ENCODE data around the gene CORO1C. TPM values are rescaled to one million over a fixed set of nuclear protein-coding genes. Genes with fewer than 3 reads are reported as not detected.
"Not testable (repeated sequence)": the region's sequence is repeated elsewhere in the genome, so short reads cannot be mapped to it uniquely, and the experiment has no call there.

Gene CORO1C
- total RNA-seq, 1 experiment from 2014 or later, result 14.9 TPM

GRCh38 chr12:108759924-108760323, 28.6 kb upstream of the CORO1C start:
- Histone ChIP-seq H3K9ac (ENCODE audit: low read length) (no peak overlapping the region), H3K4me1 (ENCODE audit: low read length) (no peaks in the 10 kb centered on the region)

DNA sequence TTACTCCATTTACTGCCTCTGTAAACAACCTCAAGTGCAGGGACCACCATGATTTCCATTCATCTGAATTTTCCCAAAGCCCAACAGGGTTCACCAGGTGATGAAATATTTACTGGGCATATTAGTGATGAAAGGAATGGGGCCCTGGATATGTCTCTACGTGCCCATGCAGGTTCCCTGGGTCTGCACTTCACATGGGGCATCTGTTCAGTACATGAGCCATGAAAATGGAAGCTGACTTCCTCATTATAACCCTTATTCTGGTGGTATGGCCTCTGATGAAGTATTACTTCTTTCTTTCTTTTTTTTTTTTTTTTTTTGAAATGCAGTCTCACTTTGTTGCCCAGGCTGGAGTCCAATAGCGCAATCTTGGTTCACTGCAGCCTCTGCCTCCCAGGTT, 26.5 kb upstream of the CORO1C start:
- no peaks in the 10 kb centered on the region for H3K27me3 ChIP-seq (ENCODE audit: low read length)
- no peak for DNase-seq
- H3K4me1 ChIP-seq (ENCODE audit: low read length), result no peaks in the 10 kb centered on the region
- no peak overlapping the region for H3K9ac ChIP-seq (ENCODE audit: low read length)
- no peak overlapping the region for H3K4me3 ChIP-seq (ENCODE audit: low read length)
- H3K79me2 ChIP-seq (ENCODE audit: low read length), result no peaks in the 10 kb centered on the region
- H3K9me3 ChIP-seq (ENCODE audit: low read length), result no peaks in the 10 kb centered on the region
- no peak overlapping the region for H3K4me2 ChIP-seq (ENCODE audit: low read depth, low read length, poor library complexity, severe bottlenecking)
- no peaks in the 10 kb centered on the region for H3K36me3 ChIP-seq (ENCODE audit: insufficient read depth, low read length)
- no peaks in the 10 kb centered on the region for H3K9me2 ChIP-seq (replicated peaks; ENCODE audit: insufficient read depth, low read length)
- no peak overlapping the region for H2AFZ ChIP-seq (ENCODE audit: low read length)
- H4K20me1 ChIP-seq (ENCODE audit: insufficient read depth, low read depth, low read length), result no peaks in the 10 kb centered on the region
- no peak overlapping the region for H3K27ac ChIP-seq (ENCODE audit: low read length)

More at GRCh38 chr12:108759924-108760323, 28.6 kb upstream of the CORO1C start:
- Histone ChIP-seq H3K4me2 (ENCODE audit: low read depth, low read length, poor library complexity, severe bottlenecking) (no peak overlapping the region), H3K9me3 (ENCODE audit: low read length) (no peaks in the 10 kb centered on the region), H3K9me2 (replicated peaks; ENCODE audit: insufficient read depth, low read length) (no peaks in the 10 kb centered on the region), H4K20me1 (ENCODE audit: insufficient read depth, low read depth, low read length) (no peaks in the 10 kb centered on the region), H3K27ac (ENCODE audit: low read length) (no peak overlapping the region), H3K27me3 (ENCODE audit: low read length) (no peaks in the 10 kb centered on the region), H3K36me3 (ENCODE audit: insufficient read depth, low read length) (no peaks in the 10 kb centered on the region), H3K79me2 (ENCODE audit: low read length) (no peaks in the 10 kb centered on the region), H2AFZ (ENCODE audit: low read length) (no peak overlapping the region), H3K4me3 (ENCODE audit: low read length) (no peak overlapping the region)
- DNase-seq, result no peak

DNA sequence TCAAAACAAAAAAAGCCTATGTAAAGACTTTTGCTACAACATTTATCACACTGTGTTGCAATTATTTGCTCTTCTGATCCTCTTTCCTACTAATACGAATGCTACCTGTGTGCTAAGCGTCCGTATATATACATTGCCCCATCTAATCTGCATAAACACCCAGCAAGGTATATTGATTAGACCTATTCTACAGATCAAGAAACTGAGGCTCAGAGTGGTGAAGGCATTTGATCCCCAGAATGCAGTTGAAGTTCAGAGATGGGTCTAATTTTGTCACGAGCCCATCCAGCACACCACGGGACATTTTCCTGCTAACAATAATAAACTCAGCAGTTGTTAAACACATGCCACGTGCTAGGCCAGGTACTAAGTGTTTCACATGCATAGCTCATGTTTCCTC, 25.1 kb upstream of the CORO1C start:
- Histone ChIP-seq H3K9me3 (ENCODE audit: low read length) (no peaks in the 10 kb centered on the region), H2AFZ (ENCODE audit: low read length) (no peak overlapping the region), H3K9ac (ENCODE audit: low read length) (no peak overlapping the region), H3K27me3 (ENCODE audit: low read length) (no peaks in the 10 kb centered on the region), H3K4me3 (ENCODE audit: low read length) (no peak overlapping the region), H3K27ac (ENCODE audit: low read length) (no peak overlapping the region), H3K36me3 (ENCODE audit: insufficient read depth, low read length) (no peaks in the 10 kb centered on the region), H3K9me2 (replicated peaks; ENCODE audit: insufficient read depth, low read length) (no peaks in the 10 kb centered on the region), H4K20me1 (ENCODE audit: insufficient read depth, low read depth, low read length) (no peaks in the 10 kb centered on the region), H3K4me1 (ENCODE audit: low read length) (no peaks in the 10 kb centered on the region), H3K79me2 (ENCODE audit: low read length) (no peaks in the 10 kb centered on the region), H3K4me2 (ENCODE audit: low read depth, low read length, poor library complexity, severe bottlenecking) (no peak overlapping the region)
- no peak for DNase-seq

DNA sequence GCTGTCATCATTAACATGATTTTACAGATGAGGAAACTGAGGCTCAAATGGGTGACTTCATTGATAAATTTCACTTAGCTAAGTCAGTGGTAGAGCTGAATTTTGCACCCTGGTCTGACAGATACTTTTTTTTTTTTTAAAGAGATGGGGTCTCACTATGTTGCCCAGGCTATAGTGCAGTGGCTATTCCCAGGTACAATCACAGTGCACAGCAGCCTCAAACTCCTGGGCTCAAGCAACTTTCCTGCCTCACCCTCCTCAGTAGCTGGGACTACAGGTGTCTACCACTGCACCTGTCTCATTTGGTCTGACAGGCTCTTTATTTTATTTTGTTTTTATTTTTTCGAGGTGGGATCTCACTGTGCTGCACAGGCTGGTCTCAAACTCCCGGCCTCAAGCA, 24.2 kb upstream of the CORO1C start:
- Histone ChIP-seq H3K27ac (ENCODE audit: low read length) (no peak overlapping the region), H3K79me2 (ENCODE audit: low read length) (no peaks in the 10 kb centered on the region), H4K20me1 (ENCODE audit: insufficient read depth, low read depth, low read length) (no peaks in the 10 kb centered on the region), H2AFZ (ENCODE audit: low read length) (no peak overlapping the region), H3K27me3 (ENCODE audit: low read length) (no peaks in the 10 kb centered on the region), H3K4me1 (ENCODE audit: low read length) (no peaks in the 10 kb centered on the region), H3K9ac (ENCODE audit: low read length) (no peak overlapping the region), H3K9me2 (replicated peaks; ENCODE audit: insufficient read depth, low read length) (no peaks in the 10 kb centered on the region), H3K4me3 (ENCODE audit: low read length) (no peak overlapping the region), H3K36me3 (ENCODE audit: insufficient read depth, low read length) (no peaks in the 10 kb centered on the region), H3K9me3 (ENCODE audit: low read length) (no peaks in the 10 kb centered on the region), H3K4me2 (ENCODE audit: low read depth, low read length, poor library complexity, severe bottlenecking) (no peak overlapping the region)
- DNase-seq, result no peak

- Histone ChIP-seq H3K27ac (ENCODE audit: low read length) (no peak overlapping the region), H3K4me2 (ENCODE audit: low read depth, low read length, poor library complexity, severe bottlenecking) (no peak overlapping the region), H3K9me3 (ENCODE audit: low read length) (no peaks in the 10 kb centered on the region), H3K36me3 (ENCODE audit: insufficient read depth, low read length) (no peaks in the 10 kb centered on the region), H4K20me1 (ENCODE audit: insufficient read depth, low read depth, low read length) (no peaks in the 10 kb centered on the region), H2AFZ (ENCODE audit: low read length) (no peak overlapping the region), H3K27me3 (ENCODE audit: low read length) (no peaks in the 10 kb centered on the region), H3K9ac (ENCODE audit: low read length) (no peak overlapping the region), H3K4me3 (ENCODE audit: low read length) (no peak overlapping the region), H3K9me2 (replicated peaks; ENCODE audit: insufficient read depth, low read length) (no peaks in the 10 kb centered on the region), H3K4me1 (ENCODE audit: low read length) (no peaks in the 10 kb centered on the region), H3K79me2 (ENCODE audit: low read length) (no peaks in the 10 kb centered on the region)
- no peak for DNase-seq
These were observed 22.7 kb upstream of the CORO1C start for GRCh38 chr12:108753976-108754375.

GRCh38 chr12:108752387-108752786, 21.1 kb upstream of the CORO1C start:
- Histone ChIP-seq H3K27ac (ENCODE audit: low read length) (no peak overlapping the region), H3K36me3 (ENCODE audit: insufficient read depth, low read length) (no peaks in the 10 kb centered on the region), H3K9me3 (ENCODE audit: low read length) (no peaks in the 10 kb centered on the region), H3K9me2 (replicated peaks; ENCODE audit: insufficient read depth, low read length) (no peaks in the 10 kb centered on the region), H3K4me1 (ENCODE audit: low read length) (no peaks in the 10 kb centered on the region), H3K4me3 (ENCODE audit: low read length) (no peak overlapping the region), H3K27me3 (ENCODE audit: low read length) (no peaks in the 10 kb centered on the region), H4K20me1 (ENCODE audit: insufficient read depth, low read depth, low read length) (no peaks in the 10 kb centered on the region), H3K79me2 (ENCODE audit: low read length) (no peaks in the 10 kb centered on the region), H2AFZ (ENCODE audit: low read length) (no peak overlapping the region), H3K9ac (ENCODE audit: low read length) (no peak overlapping the region), H3K4me2 (ENCODE audit: low read depth, low read length, poor library complexity, severe bottlenecking) (no peak overlapping the region)
- DNase-seq, result no peak

GRCh38 chr12:108751821-108752220, 20.5 kb upstream of the CORO1C start:
- Histone ChIP-seq H3K4me2 (ENCODE audit: low read depth, low read length, poor library complexity, severe bottlenecking) (no peak overlapping the region), H4K20me1 (ENCODE audit: insufficient read depth, low read depth, low read length) (no peaks in the 10 kb centered on the region), H2AFZ (ENCODE audit: low read length) (no peak overlapping the region), H3K9me3 (ENCODE audit: low read length) (no peaks in the 10 kb centered on the region), H3K36me3 (ENCODE audit: insufficient read depth, low read length) (no peaks in the 10 kb centered on the region), H3K27ac (ENCODE audit: low read length) (no peak overlapping the region), H3K79me2 (ENCODE audit: low read length) (no peaks in the 10 kb centered on the region), H3K4me1 (ENCODE audit: low read length) (no peaks in the 10 kb centered on the region), H3K9me2 (replicated peaks; ENCODE audit: insufficient read depth, low read length) (no peaks in the 10 kb centered on the region), H3K27me3 (ENCODE audit: low read length) (no peaks in the 10 kb centered on the region), H3K4me3 (ENCODE audit: low read length) (no peak overlapping the region), H3K9ac (ENCODE audit: low read length) (no peak overlapping the region)
- no peak for DNase-seq

GRCh38 chr12:108751003-108751402, 19.7 kb upstream of the CORO1C start:
- not testable (repeated sequence) for H3K9ac ChIP-seq (ENCODE audit: low read length); H2AFZ ChIP-seq (ENCODE audit: low read length); H4K20me1 ChIP-seq (ENCODE audit: insufficient read depth, low read depth, low read length); H3K79me2 ChIP-seq (ENCODE audit: low read length); H3K4me2 ChIP-seq (ENCODE audit: low read depth, low read length, poor library complexity, severe bottlenecking); H3K9me2 ChIP-seq (replicated peaks; ENCODE audit: insufficient read depth, low read length); H3K27ac ChIP-seq (ENCODE audit: low read length); H3K4me3 ChIP-seq (ENCODE audit: low read length); H3K36me3 ChIP-seq (ENCODE audit: insufficient read depth, low read length); H3K9me3 ChIP-seq (ENCODE audit: low read length); H3K4me1 ChIP-seq (ENCODE audit: low read length); H3K27me3 ChIP-seq (ENCODE audit: low read length); DNase-seq

DNA sequence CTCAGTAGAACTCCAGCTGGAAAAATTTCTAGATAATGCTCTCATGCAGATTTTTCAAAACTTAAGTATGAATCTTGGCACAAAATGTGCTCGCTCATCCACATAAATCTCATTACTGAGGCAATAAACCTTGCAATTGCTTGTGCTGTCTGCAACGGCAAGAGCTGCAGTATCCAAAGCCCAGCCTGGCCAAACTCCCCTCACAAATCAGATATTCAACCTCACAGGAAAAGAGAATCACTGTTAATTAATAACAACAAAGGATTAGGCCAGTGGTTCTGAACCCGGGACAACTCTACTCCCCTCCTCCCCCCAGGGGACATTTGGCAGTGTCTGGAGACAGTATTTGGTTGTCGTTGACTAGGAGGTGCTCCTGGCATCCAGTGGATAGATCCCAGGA, 19.2 kb upstream of the CORO1C start:
- H3K79me2 ChIP-seq (ENCODE audit: low read length), result no peaks in the 10 kb centered on the region
- H4K20me1 ChIP-seq (ENCODE audit: insufficient read depth, low read depth, low read length), result no peaks in the 10 kb centered on the region

More for the DNA sequence above, 19.2 kb upstream of the CORO1C start:
- DNase-seq, result no peak
- Histone ChIP-seq H3K4me3 (ENCODE audit: low read length) (no peak overlapping the region), H3K9me2 (replicated peaks; ENCODE audit: insufficient read depth, low read length) (no peaks in the 10 kb centered on the region), H3K36me3 (ENCODE audit: insufficient read depth, low read length) (no peaks in the 10 kb centered on the region), H3K27ac (ENCODE audit: low read length) (no peak overlapping the region), H3K27me3 (ENCODE audit: low read length) (no peaks in the 10 kb centered on the region), H3K4me1 (ENCODE audit: low read length) (no peaks in the 10 kb centered on the region), H3K9ac (ENCODE audit: low read length) (no peak overlapping the region), H2AFZ (ENCODE audit: low read length) (no peak overlapping the region), H3K9me3 (ENCODE audit: low read length) (no peaks in the 10 kb centered on the region), H3K4me2 (ENCODE audit: low read depth, low read length, poor library complexity, severe bottlenecking) (no peak overlapping the region)

Measured in Karpas-422 (cell line).